Endodermal cell (in vitro differentiated cells): Measurements from ENCODE around the gene FAM162A. TPM values are rescaled to one million over a fixed set of nuclear protein-coding genes. Genes with fewer than 3 reads are reported as not detected.

Source experiments
- DNase-seq: peaks from one replicate; pipeline ENCODE4 v3.0.0-alpha.2; 2017
- H3K27ac ChIP-seq: 2 replicates; pipeline ENCODE4 v1.5.1; 2013; ENCODE audit warnings: mild to moderate bottlenecking, low read depth, low read length, moderate library complexity
- H3K27me3 ChIP-seq: 2 replicates; pipeline ENCODE4 v1.6.1; 2013; ENCODE audit warnings: mild to moderate bottlenecking, low read length, moderate library complexity; ENCODE audit not compliant: insufficient read depth, control insufficient read depth, poor library complexity, severe bottlenecking
- H3K36me3 ChIP-seq: 2 replicates; pipeline ENCODE4 v1.7.0; 2013; ENCODE audit warnings: mild to moderate bottlenecking, low read length, moderate library complexity; ENCODE audit not compliant: control insufficient read depth, insufficient read depth
- H3K4me1 ChIP-seq: one replicate; pipeline ENCODE4 v1.7.0; 2013; ENCODE audit warnings: low read length; ENCODE audit not compliant: control insufficient read depth, insufficient read depth
- H3K4me3 ChIP-seq: 2 replicates; pipeline ENCODE4 v1.5.1; 2013; ENCODE audit warnings: mild to moderate bottlenecking, low read length, moderate library complexity
- H3K9ac ChIP-seq: 2 replicates; pipeline ENCODE4 v1.6.1; 2013; ENCODE audit warnings: mild to moderate bottlenecking, low read length, moderate library complexity; ENCODE audit not compliant: poor library complexity, severe bottlenecking; ENCODE audit errors: extremely low read depth
- H3K9me3 ChIP-seq: 2 replicates; pipeline ENCODE4 v1.6.1; 2013; ENCODE audit warnings: mild to moderate bottlenecking, low read length, moderate library complexity; ENCODE audit not compliant: control insufficient read depth
- H3K27ac Mint-ChIP-seq: 2 replicates; pipeline ENCODE4 v1.8.0; 2020; ENCODE audit warnings: mixed read lengths
- H3K27me3 Mint-ChIP-seq: 2 replicates; pipeline ENCODE4 v1.8.0; 2021; ENCODE audit warnings: mild to moderate bottlenecking, mixed read lengths; ENCODE audit not compliant: insufficient read depth
- H3K36me3 Mint-ChIP-seq: 2 replicates; pipeline ENCODE4 v1.8.0; 2020; ENCODE audit warnings: low read depth, mixed read lengths
- H3K4me1 Mint-ChIP-seq: 2 replicates; pipeline ENCODE4 v1.8.0; 2020; ENCODE audit warnings: mixed read lengths
- H3K4me3 Mint-ChIP-seq: 2 replicates; pipeline ENCODE4 v1.8.0; 2020; ENCODE audit warnings: mild to moderate bottlenecking, moderate library complexity, mixed read lengths
- H3K9me3 Mint-ChIP-seq: 2 replicates; pipeline ENCODE4 v1.8.0; 2020; ENCODE audit warnings: mild to moderate bottlenecking, mixed read lengths
- WGBS, 2 experiments: methylation state at CpG; one replicate each; pipeline versions ENCODE4 v1.1.5 to v1.1.7; 2013; ENCODE audit warnings: missing lambda C conversion rate in 2 of 2, mixed read lengths in 1 of 2; ENCODE audit not compliant: insufficient coverage in 1 of 2, insufficient read length in 1 of 2; 5-methylcytosine and 5-hydroxymethylcytosine counted together
- total RNA-seq, 2 donors: library from RNA; stranded (reverse); fragmentation: NEBNext Ultra II Directional in 1 of 2; extraction: Animal tissue kit (Norgen Biotek cat#: 25700) in 1 of 2; gene quantifications; 2 replicates in 1 of 2; 3 replicates in 1 of 2; pipeline ENCODE4 v1.2.1, GENCODE V29; 2021
- TF ChIP-seq, protein P1 (sequence below): fragments of 200-600 bp; sonication (generic); conservative IDR thresholded peaks from 2 replicates; pipeline ENCODE4 v1.5.0; 2021; ENCODE audit warnings: antibody characterized with exemption, mild to moderate bottlenecking

FAM162A gene
- total RNA-seq, 2 donors from 2014 or later: 40.9 to 61.7 TPM

DNA sequence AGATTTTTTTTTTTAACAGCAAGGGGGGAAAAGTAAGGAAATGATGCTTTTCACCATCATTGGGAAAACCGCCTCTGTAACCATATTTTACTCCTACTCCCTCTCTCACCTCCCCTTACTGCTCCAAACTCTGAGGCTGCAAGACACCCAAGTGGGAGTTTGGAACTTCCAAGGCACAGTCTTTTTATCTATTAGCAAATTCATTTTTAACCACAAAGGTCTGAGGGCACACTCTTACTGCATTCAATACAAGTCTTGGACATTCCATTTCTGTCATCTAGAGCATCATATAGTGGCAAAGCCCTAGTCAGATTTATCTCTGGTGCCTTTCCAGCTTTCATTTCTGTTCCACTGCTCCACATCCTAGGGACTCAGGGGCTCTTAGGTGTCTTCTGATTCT is 13.2 kb downstream of the FAM162A start:
- H3K9me3 ChIP-seq: no peaks in the 10 kb centered on the region
- DNase-seq: no peak
- WGBS, 2 experiments: 96% methylated on average over 1 of the region's 1 CpG; no CpG with 5 or more reads in 1 of the 2 experiments
- H3K27me3 ChIP-seq: no peaks in the 10 kb centered on the region
- Mint-ChIP-seq H3K4me1 (no peaks in the 10 kb centered on the region), H3K27ac (no peak overlapping the region), H3K27me3 (no peaks in the 10 kb centered on the region), H3K36me3 (no peaks in the 10 kb centered on the region), H3K9me3 (no peaks in the 10 kb centered on the region), H3K4me3 (no peak overlapping the region)
- no peak overlapping the region for H3K4me3 ChIP-seq
- TF ChIP-seq, protein P1, sequence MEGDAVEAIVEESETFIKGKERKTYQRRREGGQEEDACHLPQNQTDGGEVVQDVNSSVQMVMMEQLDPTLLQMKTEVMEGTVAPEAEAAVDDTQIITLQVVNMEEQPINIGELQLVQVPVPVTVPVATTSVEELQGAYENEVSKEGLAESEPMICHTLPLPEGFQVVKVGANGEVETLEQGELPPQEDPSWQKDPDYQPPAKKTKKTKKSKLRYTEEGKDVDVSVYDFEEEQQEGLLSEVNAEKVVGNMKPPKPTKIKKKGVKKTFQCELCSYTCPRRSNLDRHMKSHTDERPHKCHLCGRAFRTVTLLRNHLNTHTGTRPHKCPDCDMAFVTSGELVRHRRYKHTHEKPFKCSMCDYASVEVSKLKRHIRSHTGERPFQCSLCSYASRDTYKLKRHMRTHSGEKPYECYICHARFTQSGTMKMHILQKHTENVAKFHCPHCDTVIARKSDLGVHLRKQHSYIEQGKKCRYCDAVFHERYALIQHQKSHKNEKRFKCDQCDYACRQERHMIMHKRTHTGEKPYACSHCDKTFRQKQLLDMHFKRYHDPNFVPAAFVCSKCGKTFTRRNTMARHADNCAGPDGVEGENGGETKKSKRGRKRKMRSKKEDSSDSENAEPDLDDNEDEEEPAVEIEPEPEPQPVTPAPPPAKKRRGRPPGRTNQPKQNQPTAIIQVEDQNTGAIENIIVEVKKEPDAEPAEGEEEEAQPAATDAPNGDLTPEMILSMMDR: no peak
- peaks cover 3% of the 10 kb centered on the region for H3K4me1 ChIP-seq
- H3K36me3 ChIP-seq: no peaks in the 10 kb centered on the region
- H3K27ac ChIP-seq: no peak overlapping the region
- H3K9ac ChIP-seq: no peak overlapping the region

DNA sequence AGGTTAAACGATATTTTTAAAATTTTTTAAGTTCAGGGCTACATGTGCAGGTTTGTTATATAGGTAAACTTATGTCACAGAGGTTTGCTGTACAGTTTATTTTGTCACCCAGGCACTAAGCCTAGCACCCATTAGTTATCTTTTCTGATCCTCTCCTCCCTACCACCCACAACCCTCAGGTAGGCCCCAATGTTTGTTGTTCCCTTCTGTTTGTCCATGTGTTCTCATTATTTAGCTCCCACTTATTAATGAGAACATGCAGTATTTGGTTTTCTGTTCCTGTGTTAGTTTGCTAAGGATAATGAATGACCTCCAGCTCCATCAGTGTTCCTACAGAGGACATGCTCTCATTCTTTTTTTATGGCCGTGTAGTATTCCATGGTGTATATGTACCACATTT is 14.9 kb downstream of the FAM162A start:
- no peaks in the 10 kb centered on the region for H3K9me3 ChIP-seq
- no peak overlapping the region for H3K27ac ChIP-seq
- no peaks in the 10 kb centered on the region for H3K36me3 ChIP-seq
- Mint-ChIP-seq H3K4me3 (no peak overlapping the region), H3K36me3 (no peaks in the 10 kb centered on the region), H3K9me3 (no peaks in the 10 kb centered on the region), H3K4me1 (no peaks in the 10 kb centered on the region), H3K27ac (no peak overlapping the region), H3K27me3 (no peaks in the 10 kb centered on the region)
- no peak overlapping the region for H3K4me3 ChIP-seq
- WGBS, 2 experiments: 98% methylated on average over 2 of the region's 2 CpGs; no CpG with 5 or more reads in 1 of the 2 experiments
- H3K9ac ChIP-seq: no peak overlapping the region
- no peaks in the 10 kb centered on the region for H3K27me3 ChIP-seq
- TF ChIP-seq, protein P1: no peak
- no peaks in the 10 kb centered on the region for H3K4me1 ChIP-seq
- no peak for DNase-seq

DNA sequence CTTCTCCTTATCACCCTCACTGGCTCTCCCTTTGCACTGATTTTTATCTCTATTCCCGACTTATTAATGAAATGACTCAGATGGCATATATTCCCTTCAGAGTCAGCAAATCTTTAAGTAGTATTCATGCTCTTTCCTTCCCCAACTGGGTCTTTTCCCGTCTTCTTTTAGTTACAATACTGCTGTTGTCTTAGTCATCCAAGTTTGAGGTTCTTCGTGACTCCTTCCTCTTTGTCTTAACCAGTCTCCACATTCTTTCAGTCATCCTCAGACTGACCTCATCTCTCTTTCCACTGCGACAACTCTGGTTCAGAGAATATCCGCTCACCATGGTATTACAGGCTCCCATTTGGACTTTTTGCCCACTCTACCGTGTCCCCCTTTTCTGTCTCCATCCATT is 19.5 kb downstream of the FAM162A start:
- H3K9me3 Mint-ChIP-seq: no peaks in the 10 kb centered on the region
- Histone ChIP-seq H3K4me1 (no peaks in the 10 kb centered on the region), H3K9ac (no peak overlapping the region), H3K36me3 (peaks cover 28% of the 10 kb centered on the region), H3K9me3 (no peaks in the 10 kb centered on the region), H3K27me3 (no peaks in the 10 kb centered on the region), H3K27ac (no peak overlapping the region), H3K4me3 (no peak overlapping the region)
- H3K27ac Mint-ChIP-seq: no peak overlapping the region
- 91 to 95% methylated on average over 6 of the region's 6 CpGs for WGBS, 2 experiments
- no peaks in the 10 kb centered on the region for H3K27me3 Mint-ChIP-seq
- H3K36me3 Mint-ChIP-seq: peaks cover 4% of the 10 kb centered on the region
- H3K4me3 Mint-ChIP-seq: no peak overlapping the region
- no peak for DNase-seq
- TF ChIP-seq, protein P1: no peak
- no peaks in the 10 kb centered on the region for H3K4me1 Mint-ChIP-seq
